PC-9 (cell line): ENCODE results near the gene PCDHA11. TPM values are rescaled to one million over a fixed set of nuclear protein-coding genes. Genes with fewer than 3 reads are reported as not detected.
"Not testable (repeated sequence)": the region's sequence is repeated elsewhere in the genome, so short reads cannot be mapped to it uniquely, and the experiment has no call there.

Experiments
- BruUV-seq: library from RNA; stranded (reverse); fragments of 400-500 nt; replicated peaks from 2 replicates; lab custom pipeline; 2021; lab: Mats Ljungman, UMichigan
- CTCF ChIA-PET: fragments of 300-600 bp; sonication (Branson Sonifier 250); formaldehyde crosslinking; loops from one replicate; lab custom pipeline; 2022; ENCODE audit warnings: antibody characterized with exemption; lab: Charles Lee
- POLR2A ChIA-PET: fragments of 300-600 bp; sonication (Branson Sonifier 250); formaldehyde crosslinking; loops from one replicate; lab custom pipeline; 2022; ENCODE audit warnings: antibody characterized with exemption; ENCODE audit not compliant: unreplicated experiment; lab: Charles Lee
- DNase-seq, 2 experiments: peaks; one replicate each; pipeline versions ENCODE4 v3.0.0 to v3.0.0-alpha.2; 2015 to 2022; ENCODE audit warnings: mixed read lengths in 1 of 2
- H2AFZ ChIP-seq: fragments of 200-600 bp; sonication (generic); 2 replicates; pipeline ENCODE4 v1.8.1; 2017; ENCODE audit warnings: antibody characterized with exemption
- H3F3A ChIP-seq: fragments of 200-600 bp; sonication (generic); 2 replicates; pipeline ENCODE4 v1.8.1; 2017; ENCODE audit warnings: antibody characterized with exemption, mild to moderate bottlenecking, low read depth; ENCODE audit not compliant: insufficient read depth
- H3K27ac ChIP-seq: fragments of 200-600 bp; sonication (generic); 2 replicates; pipeline ENCODE4 v1.6.1; 2016; ENCODE audit warnings: mixed run types
- H3K27me3 ChIP-seq: fragments of 200-600 bp; sonication (generic); 2 replicates; pipeline ENCODE4 v1.6.1; 2016; ENCODE audit warnings: low read depth, mixed run types; ENCODE audit not compliant: insufficient read depth
- H3K36me3 ChIP-seq: fragments of 200-600 bp; sonication (generic); 2 replicates; pipeline ENCODE4 v1.6.1; 2016; ENCODE audit warnings: low read depth, mixed run types
- H3K4me1 ChIP-seq: fragments of 200-600 bp; sonication (generic); replicated peaks from 2 replicates; pipeline ENCODE4 v1.6.1; 2016; ENCODE audit warnings: mixed run types; ENCODE audit not compliant: insufficient read depth
- H3K4me2 ChIP-seq: fragments of 200-600 bp; sonication (generic); 2 replicates; pipeline ENCODE4 v1.6.1; 2017; ENCODE audit warnings: mixed run types
- H3K4me3 ChIP-seq: fragments of 200-600 bp; sonication (generic); 2 replicates; pipeline ENCODE4 v1.6.1; 2016; ENCODE audit warnings: mixed run types
- H3K79me2 ChIP-seq: fragments of 200-600 bp; sonication (generic); 2 replicates; pipeline ENCODE4 v1.6.1; 2017; ENCODE audit warnings: low read depth, mixed run types
- H3K9me2 ChIP-seq: fragments of 200-600 bp; sonication (generic); 2 replicates; pipeline ENCODE4 v1.8.1; 2017; ENCODE audit warnings: mild to moderate bottlenecking; ENCODE audit not compliant: insufficient read depth
- H3K9me3 ChIP-seq: fragments of 200-600 bp; sonication (generic); 2 replicates; pipeline ENCODE4 v1.8.1; 2016; ENCODE audit warnings: low read depth; ENCODE audit not compliant: insufficient read depth
- H4K20me1 ChIP-seq: fragments of 200-600 bp; sonication (generic); 2 replicates; pipeline ENCODE4 v1.8.1; 2017; ENCODE audit not compliant: insufficient read depth
- EZH2 ChIP-seq: fragments of 200-600 bp; sonication (generic); IDR thresholded peaks from 2 replicates; pipeline ENCODE4 v1.8.0; 2017; ENCODE audit warnings: antibody characterized with exemption, low read depth
- intact Hi-C: fragments of 100-400 bp; cut with micrococcal nuclease; formaldehyde crosslinking; loops from one replicate; pipeline ENCODE4 v1.10.0; 2022; ENCODE audit not compliant: unreplicated experiment
- total RNA-seq: library from RNA; stranded (reverse); gene quantifications from 2 replicates; pipeline ENCODE4 v1.2.3, GENCODE V29; 2021
- TF ChIP-seq, protein P1 (sequence below): fragments of 200-600 bp; sonication (generic); conservative IDR thresholded peaks from 2 replicates; pipeline ENCODE4 v1.6.1; 2017; ENCODE audit warnings: mixed run types, antibody characterized with exemption, mild to moderate bottlenecking, moderate library complexity

Gene PCDHA11
- total RNA-seq, 1 experiment from 2014 or later, result not detected

DNA sequence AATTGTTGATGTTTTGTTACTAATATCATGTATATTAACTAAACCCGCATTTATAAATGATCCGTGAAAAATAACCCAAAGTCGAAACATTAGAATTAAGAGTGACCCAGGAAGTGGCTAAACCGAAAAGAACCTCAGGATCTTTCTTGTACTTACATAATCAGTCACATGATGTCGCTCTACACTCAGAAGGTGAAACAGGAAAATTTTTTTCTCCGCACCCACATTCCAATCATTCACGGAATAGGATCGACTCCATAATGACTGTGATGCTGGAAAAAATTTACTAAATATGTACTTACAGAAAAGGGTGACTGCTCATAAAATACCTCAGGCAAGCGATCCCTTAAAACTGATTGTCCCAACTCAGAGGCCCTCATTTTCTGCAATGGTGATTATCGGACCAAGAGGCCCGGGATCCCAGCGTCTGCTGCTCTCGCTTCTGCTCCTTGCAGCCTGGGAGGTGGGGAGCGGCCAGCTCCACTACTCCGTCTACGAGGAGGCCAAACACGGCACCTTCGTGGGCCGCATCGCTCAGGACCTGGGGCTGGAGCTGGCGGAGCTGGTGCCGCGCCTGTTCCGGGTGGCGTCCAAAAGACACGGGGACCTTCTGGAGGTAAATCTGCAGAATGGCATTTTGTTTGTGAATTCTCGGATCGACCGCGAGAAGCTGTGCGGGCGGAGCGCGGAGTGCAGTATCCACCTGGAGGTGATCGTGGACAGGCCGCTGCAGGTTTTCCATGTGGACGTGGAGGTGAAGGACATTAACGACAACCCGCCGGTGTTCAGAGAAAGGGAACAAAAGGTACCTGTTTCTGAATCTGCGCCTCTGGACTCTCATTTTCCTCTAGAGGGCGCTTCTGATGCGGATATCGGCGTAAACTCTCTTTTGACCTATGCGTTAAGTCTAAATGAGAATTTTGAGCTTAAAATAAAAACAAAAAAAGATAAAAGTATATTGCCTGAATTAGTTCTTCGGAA, 6.6 kb downstream of the PCDHA11 start, which contains the start of gene PCDHA12:
Gene PCDHA12 (plus strand): TSS at position 224 of the 981 bp plus-strand sequence. CDS start 165 bp downstream, at position 389.
- H3K4me3 ChIP-seq, result no peak within 1 kb of the TSS
- no peaks in the 10 kb centered on the region for H3K36me3 ChIP-seq

DNA sequence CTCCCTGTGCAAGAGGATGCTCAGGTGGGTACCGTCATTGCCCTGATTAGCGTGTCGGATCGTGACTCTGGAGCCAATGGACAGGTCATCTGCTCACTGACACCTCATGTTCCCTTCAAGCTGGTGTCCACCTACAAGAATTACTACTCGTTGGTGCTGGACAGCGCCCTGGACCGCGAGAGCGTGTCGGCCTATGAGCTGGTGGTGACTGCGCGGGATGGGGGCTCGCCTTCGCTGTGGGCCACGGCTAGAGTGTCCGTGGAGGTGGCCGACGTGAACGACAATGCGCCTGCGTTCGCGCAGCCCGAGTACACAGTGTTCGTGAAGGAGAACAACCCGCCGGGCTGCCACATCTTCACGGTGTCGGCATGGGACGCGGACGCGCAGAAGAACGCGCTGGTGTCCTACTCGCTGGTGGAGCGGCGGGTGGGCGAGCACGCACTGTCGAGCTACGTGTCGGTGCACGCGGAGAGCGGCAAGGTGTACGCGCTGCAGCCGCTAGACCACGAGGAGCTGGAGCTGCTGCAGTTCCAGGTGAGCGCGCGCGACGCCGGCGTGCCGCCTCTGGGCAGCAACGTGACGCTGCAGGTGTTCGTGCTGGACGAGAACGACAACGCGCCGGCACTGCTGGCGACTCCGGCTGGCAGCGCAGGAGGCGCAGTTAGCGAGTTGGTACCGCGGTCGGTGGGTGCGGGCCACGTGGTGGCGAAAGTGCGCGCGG, 7.9 kb downstream of the PCDHA11 start:
- H3K27me3 ChIP-seq, H2AFZ ChIP-seq, H4K20me1 ChIP-seq, POLR2A ChIA-PET, H3K4me2 ChIP-seq, H3K9me3 ChIP-seq, H3K4me3 ChIP-seq, intact Hi-C loops, H3K79me2 ChIP-seq, H3K9me2 ChIP-seq, BruUV-seq, H3K4me1 ChIP-seq, H3F3A ChIP-seq, H3K36me3 ChIP-seq, H3K27ac ChIP-seq, CTCF ChIA-PET, DNase-seq: not testable (repeated sequence)

More for the DNA sequence above, 6.6 kb downstream of the PCDHA11 start, which contains the start of gene PCDHA12:
- no TSS peak for BruUV-seq
- no peak for DNase-seq
- ChIA-PET CTCF (no interaction called here), POLR2A (no interaction called here)
- H3K79me2 ChIP-seq, result no peaks in the 10 kb centered on the region
- no peaks in the 10 kb centered on the region for H3K9me2 ChIP-seq
- no peak within 1 kb of the TSS for H3K4me2 ChIP-seq
- H4K20me1 ChIP-seq, result no peaks in the 10 kb centered on the region
- no peaks in the 10 kb centered on the region for H3K9me3 ChIP-seq
- no peaks in the 10 kb centered on the region for H3K27me3 ChIP-seq
- H3K27ac ChIP-seq, result no peak within 1 kb of the TSS
- intact Hi-C loops, result loop anchor here (1.0 kb wide), 1 partner anchor 166 kb away; no protein-coding TSS in a partner anchor
- no peak within 1 kb of the TSS for H2AFZ ChIP-seq
- no peak for TF ChIP-seq EZH2
- TF ChIP-seq, protein P1, sequence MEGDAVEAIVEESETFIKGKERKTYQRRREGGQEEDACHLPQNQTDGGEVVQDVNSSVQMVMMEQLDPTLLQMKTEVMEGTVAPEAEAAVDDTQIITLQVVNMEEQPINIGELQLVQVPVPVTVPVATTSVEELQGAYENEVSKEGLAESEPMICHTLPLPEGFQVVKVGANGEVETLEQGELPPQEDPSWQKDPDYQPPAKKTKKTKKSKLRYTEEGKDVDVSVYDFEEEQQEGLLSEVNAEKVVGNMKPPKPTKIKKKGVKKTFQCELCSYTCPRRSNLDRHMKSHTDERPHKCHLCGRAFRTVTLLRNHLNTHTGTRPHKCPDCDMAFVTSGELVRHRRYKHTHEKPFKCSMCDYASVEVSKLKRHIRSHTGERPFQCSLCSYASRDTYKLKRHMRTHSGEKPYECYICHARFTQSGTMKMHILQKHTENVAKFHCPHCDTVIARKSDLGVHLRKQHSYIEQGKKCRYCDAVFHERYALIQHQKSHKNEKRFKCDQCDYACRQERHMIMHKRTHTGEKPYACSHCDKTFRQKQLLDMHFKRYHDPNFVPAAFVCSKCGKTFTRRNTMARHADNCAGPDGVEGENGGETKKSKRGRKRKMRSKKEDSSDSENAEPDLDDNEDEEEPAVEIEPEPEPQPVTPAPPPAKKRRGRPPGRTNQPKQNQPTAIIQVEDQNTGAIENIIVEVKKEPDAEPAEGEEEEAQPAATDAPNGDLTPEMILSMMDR, result no peak
- no peaks in the 10 kb centered on the region for H3K4me1 ChIP-seq
- H3F3A ChIP-seq, result no peaks in the 10 kb centered on the region

DNA sequence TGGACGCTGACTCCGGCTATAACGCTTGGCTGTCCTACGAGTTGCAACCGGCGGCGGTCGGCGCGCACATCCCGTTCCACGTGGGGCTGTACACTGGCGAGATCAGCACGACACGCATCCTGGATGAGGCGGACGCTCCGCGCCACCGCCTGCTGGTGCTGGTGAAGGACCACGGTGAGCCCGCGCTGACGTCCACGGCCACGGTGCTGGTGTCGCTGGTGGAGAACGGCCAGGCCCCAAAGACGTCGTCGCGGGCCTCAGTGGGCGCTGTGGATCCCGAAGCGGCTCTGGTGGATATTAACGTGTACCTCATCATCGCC, 8.5 kb downstream of the PCDHA11 start:
- H3K27me3 ChIP-seq, result no peaks in the 10 kb centered on the region
- POLR2A ChIA-PET, result no interaction called here
- H3K27ac ChIP-seq, result no peak overlapping the region
- TF ChIP-seq, protein P1, result no peak
- no peak for TF ChIP-seq EZH2
- no peaks in the 10 kb centered on the region for H3K36me3 ChIP-seq
- CTCF ChIA-PET, result no interaction called here
- no peaks in the 10 kb centered on the region for H3K4me1 ChIP-seq
- DNase-seq, result no peak
- H3K4me2 ChIP-seq, result no peak overlapping the region
- H2AFZ ChIP-seq, result no peak overlapping the region
- H4K20me1 ChIP-seq, result no peaks in the 10 kb centered on the region
- no peaks in the 10 kb centered on the region for H3F3A ChIP-seq
- intact Hi-C loops, result no loop called here
- H3K9me3 ChIP-seq, result no peaks in the 10 kb centered on the region
- no peak overlapping the region for H3K4me3 ChIP-seq
- H3K79me2 ChIP-seq, result no peaks in the 10 kb centered on the region
- H3K9me2 ChIP-seq, result no peaks in the 10 kb centered on the region
- no TSS peak for BruUV-seq
